Upper lobe of right lung (tissue), 1 donor: ENCODE measurements around the gene SCUBE3. TPM values are rescaled to one million over a fixed set of nuclear protein-coding genes. Genes with fewer than 3 reads are reported as not detected.

Experiments
- ATAC-seq: fragments of 200-7000 bp; cut with Tn5 transposase; one replicate; pipeline ENCODE4 v1.9.1; 2020; ENCODE audit warnings: mild to moderate bottlenecking, moderate library complexity
- DNase-seq: peaks from one replicate; pipeline ENCODE4 v3.0.0-alpha.2; 2020
- H3K27ac ChIP-seq: fragments of 200-600 bp; one replicate; pipeline ENCODE4 v1.8.0; 2022
- H3K27me3 ChIP-seq: fragments of 200-600 bp; one replicate; pipeline ENCODE4 v1.8.0; 2022; ENCODE audit warnings: mild to moderate bottlenecking
- H3K36me3 ChIP-seq: fragments of 200-600 bp; one replicate; pipeline ENCODE4 v1.8.0; 2022
- H3K4me1 ChIP-seq: fragments of 200-600 bp; one replicate; pipeline ENCODE4 v1.8.0; 2022
- H3K4me3 ChIP-seq: fragments of 200-600 bp; one replicate; pipeline ENCODE4 v1.8.0; 2022; ENCODE audit warnings: mild to moderate bottlenecking
- H3K9me3 ChIP-seq: fragments of 200-600 bp; one replicate; pipeline ENCODE4 v1.8.0; 2022
- intact Hi-C: fragments of 100-400 bp; cut with DNase I; formaldehyde crosslinking; loops from one replicate; pipeline ENCODE4 v1.11.0; 2022
- total RNA-seq: library from RNA; stranded (reverse); fragmentation: NEBNext Ultra II Directional; extraction: Animal tissue kit (Norgen Biotek cat#: 25700); gene quantifications from one replicate; pipeline ENCODE4 v1.2.1, GENCODE V29; 2021
- TF ChIP-seq, protein P1 (sequence below): fragments of 200-600 bp; IDR thresholded peaks from one replicate; pipeline ENCODE4 v1.8.0; 2022; ENCODE audit warnings: antibody characterized with exemption
- donor health status: DM: no; HTN: yes; CAD: no; lungs with severe emphysema.

The SCUBE3 gene
- total RNA-seq, 1 donor from 2014 or later = 0.46 TPM

DNA sequence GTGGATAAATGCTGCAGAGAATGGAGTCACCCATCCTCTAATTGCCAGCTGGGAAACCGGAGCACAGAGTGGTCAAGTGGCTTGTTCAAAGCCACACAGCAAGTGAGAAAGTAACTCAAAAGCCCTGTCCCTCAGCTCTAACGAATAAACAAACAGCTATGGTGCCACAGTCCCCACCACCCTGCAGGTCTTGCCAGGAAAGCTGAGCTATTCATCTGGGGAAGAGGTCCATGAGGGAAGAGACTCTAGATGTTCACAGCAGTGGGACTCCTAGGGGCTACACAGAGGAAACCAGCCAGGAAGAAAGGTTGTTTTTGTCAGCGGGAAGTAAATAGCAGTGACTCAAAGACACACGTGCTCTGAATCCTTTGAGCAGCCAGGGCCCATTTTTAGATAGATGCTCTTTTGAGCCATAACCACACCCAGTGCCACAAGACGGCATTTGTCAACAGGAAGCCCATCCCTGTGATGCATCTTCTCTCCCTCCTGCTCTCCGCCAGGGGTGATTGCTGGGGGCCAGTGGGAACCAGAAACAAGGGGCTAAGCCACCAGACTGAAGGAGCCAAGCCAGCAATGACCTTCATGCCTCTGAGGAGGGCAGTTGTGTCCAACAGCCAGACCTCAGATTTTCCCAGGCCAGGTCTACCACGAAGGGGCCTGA is 40.2 kb upstream of the SCUBE3 start:
- no peak overlapping the region for H3K27ac ChIP-seq
- DNase-seq (no peak), ATAC-seq (no peak)
- intact Hi-C loops = no loop called here
- no peaks in the 10 kb centered on the region for H3K36me3 ChIP-seq
- no peaks in the 10 kb centered on the region for H3K9me3 ChIP-seq
- H3K27me3 ChIP-seq = no peaks in the 10 kb centered on the region
- H3K4me1 ChIP-seq = peaks cover 3% of the 10 kb centered on the region
- TF ChIP-seq, protein P1, sequence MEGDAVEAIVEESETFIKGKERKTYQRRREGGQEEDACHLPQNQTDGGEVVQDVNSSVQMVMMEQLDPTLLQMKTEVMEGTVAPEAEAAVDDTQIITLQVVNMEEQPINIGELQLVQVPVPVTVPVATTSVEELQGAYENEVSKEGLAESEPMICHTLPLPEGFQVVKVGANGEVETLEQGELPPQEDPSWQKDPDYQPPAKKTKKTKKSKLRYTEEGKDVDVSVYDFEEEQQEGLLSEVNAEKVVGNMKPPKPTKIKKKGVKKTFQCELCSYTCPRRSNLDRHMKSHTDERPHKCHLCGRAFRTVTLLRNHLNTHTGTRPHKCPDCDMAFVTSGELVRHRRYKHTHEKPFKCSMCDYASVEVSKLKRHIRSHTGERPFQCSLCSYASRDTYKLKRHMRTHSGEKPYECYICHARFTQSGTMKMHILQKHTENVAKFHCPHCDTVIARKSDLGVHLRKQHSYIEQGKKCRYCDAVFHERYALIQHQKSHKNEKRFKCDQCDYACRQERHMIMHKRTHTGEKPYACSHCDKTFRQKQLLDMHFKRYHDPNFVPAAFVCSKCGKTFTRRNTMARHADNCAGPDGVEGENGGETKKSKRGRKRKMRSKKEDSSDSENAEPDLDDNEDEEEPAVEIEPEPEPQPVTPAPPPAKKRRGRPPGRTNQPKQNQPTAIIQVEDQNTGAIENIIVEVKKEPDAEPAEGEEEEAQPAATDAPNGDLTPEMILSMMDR = no peak
- H3K4me3 ChIP-seq = no peak overlapping the region

DNA sequence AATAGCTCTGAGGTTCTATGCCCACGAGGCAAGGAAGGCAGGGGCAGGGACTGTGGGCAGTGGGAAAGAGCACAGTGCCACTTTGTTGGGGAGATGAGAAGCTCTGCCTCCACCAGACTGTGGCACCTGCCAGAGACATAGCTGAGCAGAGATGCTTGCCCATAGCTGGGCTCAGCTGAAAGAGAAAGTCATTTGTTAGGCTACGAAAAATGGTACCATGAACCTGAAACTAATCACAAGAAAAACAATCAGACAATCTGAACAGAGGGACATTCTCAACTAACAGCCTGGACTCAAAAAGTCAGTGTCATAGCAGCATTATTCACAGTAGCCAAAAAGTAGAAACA is 39.7 kb upstream of the SCUBE3 start:
- peaks cover 3% of the 10 kb centered on the region for H3K4me1 ChIP-seq
- ATAC-seq = no peak
- intact Hi-C loops = no loop called here

DNA sequence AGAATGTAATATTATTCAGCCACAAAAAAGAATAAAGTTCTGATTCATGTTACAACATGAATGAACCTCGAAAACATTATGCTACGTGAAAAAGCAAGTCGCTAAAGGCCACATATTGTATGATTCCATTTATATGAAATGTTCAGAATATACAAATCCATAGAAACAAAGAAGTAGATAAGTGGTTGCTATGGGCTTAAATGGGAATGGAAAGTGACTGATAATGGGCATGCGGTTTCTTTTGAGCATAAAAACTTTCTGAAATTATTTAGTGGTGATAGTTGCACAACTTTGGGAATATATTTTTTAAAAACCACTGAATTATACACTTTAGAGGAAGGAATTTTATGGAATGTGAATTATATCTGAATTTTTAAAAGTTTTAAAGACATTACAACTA is 39.3 kb upstream of the SCUBE3 start:
- intact Hi-C loops = no loop called here
- TF ChIP-seq, protein P1 = no peak
- H3K36me3 ChIP-seq = no peaks in the 10 kb centered on the region
- H3K9me3 ChIP-seq = no peaks in the 10 kb centered on the region
- H3K4me3 ChIP-seq = no peak overlapping the region
- H3K27ac ChIP-seq = no peak overlapping the region
- no peaks in the 10 kb centered on the region for H3K27me3 ChIP-seq
- ATAC-seq = no peak
- H3K4me1 ChIP-seq = peaks cover 3% of the 10 kb centered on the region
- DNase-seq = no peak

More for the DNA sequence above, 39.7 kb upstream of the SCUBE3 start:
- TF ChIP-seq, protein P1 = no peak
- H3K27me3 ChIP-seq = no peaks in the 10 kb centered on the region
- H3K4me3 ChIP-seq = no peak overlapping the region
- H3K36me3 ChIP-seq = no peaks in the 10 kb centered on the region
- no peak for DNase-seq
- H3K27ac ChIP-seq = no peak overlapping the region
- no peaks in the 10 kb centered on the region for H3K9me3 ChIP-seq

DNA sequence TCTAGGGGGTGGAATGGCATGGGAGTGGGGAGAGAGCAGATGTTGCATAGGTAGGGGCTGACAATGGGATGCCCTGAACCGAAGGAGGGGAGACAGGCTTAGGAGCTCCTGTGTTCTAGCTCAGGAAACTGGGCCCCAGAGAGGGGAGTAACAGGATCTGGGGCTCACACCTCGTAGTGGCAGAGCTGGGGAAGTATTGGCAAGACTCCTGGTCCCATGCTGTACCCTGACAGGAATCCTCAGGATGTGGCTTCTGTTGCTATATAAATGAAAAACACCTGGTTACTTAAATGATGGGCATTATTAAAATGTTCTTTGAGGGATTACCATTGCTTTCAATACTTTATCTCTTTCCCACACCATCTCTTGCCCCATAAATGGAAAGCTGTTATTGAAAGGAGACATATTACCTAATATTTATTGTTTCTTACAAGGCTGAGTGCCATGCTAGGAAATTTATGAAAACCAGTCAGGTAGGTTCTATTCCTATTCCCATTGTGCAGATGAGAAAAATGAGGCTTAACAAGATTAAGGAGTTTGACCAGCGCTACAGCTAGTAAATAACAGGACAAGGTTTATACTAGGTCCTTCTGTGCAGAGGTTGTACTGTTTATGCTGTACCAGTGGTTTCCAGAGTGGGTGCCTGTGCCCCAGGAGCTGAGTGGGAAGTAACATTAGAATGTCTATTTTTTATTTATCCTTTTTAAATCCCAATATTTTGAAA is 37.3 kb upstream of the SCUBE3 start:
- intact Hi-C loops = no loop called here
- no peaks in the 10 kb centered on the region for H3K36me3 ChIP-seq
- ATAC-seq (no peak), DNase-seq (no peak)
- H3K4me3 ChIP-seq = no peak overlapping the region
- H3K27ac ChIP-seq = no peak overlapping the region
- peaks cover 3% of the 10 kb centered on the region for H3K4me1 ChIP-seq
- H3K27me3 ChIP-seq = no peaks in the 10 kb centered on the region
- no peaks in the 10 kb centered on the region for H3K9me3 ChIP-seq
- TF ChIP-seq, protein P1 = no peak

DNA sequence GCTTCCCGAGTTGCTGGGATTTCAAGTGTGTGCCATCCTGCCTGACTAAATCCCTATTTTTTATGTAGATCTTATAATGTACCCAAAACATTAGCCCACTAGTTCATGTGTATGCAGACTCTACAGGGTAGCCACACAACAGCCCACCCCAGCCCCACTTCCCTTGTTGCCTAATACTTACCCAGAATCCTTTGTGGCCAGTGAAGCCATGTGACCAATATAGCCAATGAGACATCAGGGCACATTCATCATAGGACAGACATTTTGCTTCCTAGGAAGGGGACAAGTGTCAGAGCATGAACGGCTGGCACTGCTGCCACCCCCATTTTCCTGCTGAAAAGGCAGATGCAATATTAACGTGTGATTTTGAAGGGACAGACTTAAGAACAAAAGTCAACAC is 36.6 kb upstream of the SCUBE3 start:
- Histone ChIP-seq H3K4me1 (peaks cover 10% of the 10 kb centered on the region), H3K4me3 (no peak overlapping the region), H3K9me3 (no peaks in the 10 kb centered on the region), H3K27me3 (no peaks in the 10 kb centered on the region), H3K36me3 (no peaks in the 10 kb centered on the region), H3K27ac (no peak overlapping the region)
- TF ChIP-seq, protein P1 = no peak
- DNase-seq (no peak), ATAC-seq (no peak)
- intact Hi-C loops = no loop called here
